Trophoblast cell (in vitro differentiated cells and primary cell): Measurements from ENCODE around the gene TMEM174.

Experiments
- DNase-seq, 2 donors: peaks; one replicate each; pipeline ENCODE4 v3.0.0-alpha.2; 2016
- H2AFZ ChIP-seq: 2 replicates; pipeline ENCODE4 v1.6.1; 2013; ENCODE audit warnings: low read length, moderate library complexity, mild to moderate bottlenecking; ENCODE audit not compliant: insufficient read depth, poor library complexity
- H2AK5ac ChIP-seq: 2 replicates; pipeline ENCODE4 v1.6.1; 2013; ENCODE audit warnings: mild to moderate bottlenecking, low read length
- H2BK120ac ChIP-seq: 2 replicates; pipeline ENCODE4 v1.6.1; 2013; ENCODE audit warnings: low read length, mild to moderate bottlenecking, moderate library complexity; ENCODE audit not compliant: insufficient read depth, poor library complexity
- H2BK12ac ChIP-seq: 2 replicates; pipeline ENCODE4 v1.6.1; 2013; ENCODE audit warnings: mild to moderate bottlenecking, low read length, moderate library complexity
- H2BK5ac ChIP-seq: 2 replicates; pipeline ENCODE4 v1.6.1; 2013; ENCODE audit warnings: low read length, low read depth, moderate library complexity, mild to moderate bottlenecking; ENCODE audit not compliant: poor library complexity
- H3K14ac ChIP-seq: 2 replicates; pipeline ENCODE4 v1.6.1; 2013; ENCODE audit warnings: mild to moderate bottlenecking, low read length
- H3K18ac ChIP-seq: 2 replicates; pipeline ENCODE4 v1.6.1; 2013; ENCODE audit warnings: mild to moderate bottlenecking, low read length
- H3K23ac ChIP-seq: 2 replicates; pipeline ENCODE4 v1.6.1; 2013; ENCODE audit warnings: low read length
- H3K27ac ChIP-seq: 2 replicates; pipeline ENCODE4 v1.5.1; 2013; ENCODE audit warnings: low read depth, mild to moderate bottlenecking, inconsistent platforms, low read length, moderate library complexity
- H3K27me3 ChIP-seq: 2 replicates; pipeline ENCODE4 v1.6.1; 2013; ENCODE audit warnings: inconsistent platforms, mild to moderate bottlenecking, low read length, moderate library complexity; ENCODE audit not compliant: insufficient read depth
- H3K36me3 ChIP-seq, 2 experiments: 1 replicate in 1 of 2; 2 replicates in 1 of 2; pipeline ENCODE4 v1.6.1; 2013; ENCODE audit warnings: low read length in 2 of 2, mild to moderate bottlenecking in 2 of 2, moderate library complexity in 1 of 2; ENCODE audit not compliant: insufficient read depth in 2 of 2, control insufficient read depth in 1 of 2
- H3K4ac ChIP-seq: 2 replicates; pipeline ENCODE4 v1.6.1; 2013; ENCODE audit warnings: low read depth, mild to moderate bottlenecking, low read length, moderate library complexity
- H3K4me1 ChIP-seq, 2 experiments: 1 replicate in 1 of 2; 2 replicates in 1 of 2; pipeline ENCODE4 v1.6.1; 2013; ENCODE audit warnings: low read length in 2 of 2, mild to moderate bottlenecking in 2 of 2, moderate library complexity in 1 of 2; ENCODE audit not compliant: insufficient read depth in 2 of 2, control insufficient read depth in 1 of 2
- H3K4me2 ChIP-seq: 2 replicates; pipeline ENCODE4 v1.6.1; 2013; ENCODE audit warnings: inconsistent platforms, mild to moderate bottlenecking, low read length, moderate library complexity
- H3K4me3 ChIP-seq: 2 replicates; pipeline ENCODE4 v1.5.1; 2013; ENCODE audit warnings: mild to moderate bottlenecking, low read depth, low read length, inconsistent platforms
- H3K79me1 ChIP-seq: one replicate; pipeline ENCODE4 v1.6.1; 2013; ENCODE audit warnings: low read length
- H3K79me2 ChIP-seq: 2 replicates; pipeline ENCODE4 v1.6.1; 2013; ENCODE audit warnings: low read length, mild to moderate bottlenecking; ENCODE audit not compliant: control insufficient read depth, insufficient read depth, poor library complexity
- H3K9ac ChIP-seq: 2 replicates; pipeline ENCODE4 v1.6.1; 2013; ENCODE audit warnings: mild to moderate bottlenecking, low read length
- H3K9me3 ChIP-seq: 2 replicates; pipeline ENCODE4 v1.6.1; 2013; ENCODE audit warnings: low read depth, mild to moderate bottlenecking, control low read depth, inconsistent platforms, low read length; ENCODE audit not compliant: insufficient read depth
- H4K12ac ChIP-seq: 2 replicates; pipeline ENCODE4 v1.6.1; 2013; ENCODE audit warnings: low read depth, mild to moderate bottlenecking, low read length, moderate library complexity
- H4K8ac ChIP-seq: 2 replicates; pipeline ENCODE4 v1.6.1; 2013; ENCODE audit warnings: low read depth, mild to moderate bottlenecking, low read length, moderate library complexity
- H4K91ac ChIP-seq: one replicate; pipeline ENCODE4 v1.6.1; 2013; ENCODE audit warnings: low read depth, mild to moderate bottlenecking, low read length, moderate library complexity
- WGBS: extraction: QIAGEN DNeasy Blood & Tissue Kit; methylation state at CpG from one replicate; pipeline ENCODE4 v1.1.7; 2013; ENCODE audit warnings: missing lambda C conversion rate; ENCODE audit not compliant: insufficient read length, insufficient coverage; ENCODE audit errors: extremely low coverage; 5-methylcytosine and 5-hydroxymethylcytosine counted together

TMEM174 gene

GRCh38 chr5:73139485-73139884, 33.5 kb upstream of the TMEM174 start:
- H3K4me2 ChIP-seq = no peak overlapping the region
- no peak overlapping the region for H3K4me3 ChIP-seq
- no peak overlapping the region for H2AK5ac ChIP-seq
- H3K79me1 ChIP-seq = peaks cover 9% of the 10 kb centered on the region
- no peak overlapping the region for H4K8ac ChIP-seq
- WGBS = no CpG with 5 or more reads among the region's 3 CpGs
- no peaks in the 10 kb centered on the region for H3K9me3 ChIP-seq
- no peaks in the 10 kb centered on the region for H3K79me2 ChIP-seq
- H3K9ac ChIP-seq = no peak overlapping the region
- H3K27me3 ChIP-seq = no peaks in the 10 kb centered on the region
- no peak overlapping the region for H4K91ac ChIP-seq
- H2BK12ac ChIP-seq = no peak overlapping the region
- H2AFZ ChIP-seq = no peak overlapping the region
- DNase-seq = no peak
- no peak overlapping the region for H3K23ac ChIP-seq
- H3K36me3 ChIP-seq = no peaks in the 10 kb centered on the region
- no peak overlapping the region for H3K18ac ChIP-seq
- H3K4me1 ChIP-seq = peaks cover 16 to 24% of the 10 kb centered on the region in 2 experiments
- no peak overlapping the region for H2BK120ac ChIP-seq
- H3K27ac ChIP-seq = no peak overlapping the region
- no peak overlapping the region for H2BK5ac ChIP-seq
- H3K14ac ChIP-seq = no peak overlapping the region
- H3K4ac ChIP-seq = no peak overlapping the region
- H4K12ac ChIP-seq = no peak overlapping the region

DNA sequence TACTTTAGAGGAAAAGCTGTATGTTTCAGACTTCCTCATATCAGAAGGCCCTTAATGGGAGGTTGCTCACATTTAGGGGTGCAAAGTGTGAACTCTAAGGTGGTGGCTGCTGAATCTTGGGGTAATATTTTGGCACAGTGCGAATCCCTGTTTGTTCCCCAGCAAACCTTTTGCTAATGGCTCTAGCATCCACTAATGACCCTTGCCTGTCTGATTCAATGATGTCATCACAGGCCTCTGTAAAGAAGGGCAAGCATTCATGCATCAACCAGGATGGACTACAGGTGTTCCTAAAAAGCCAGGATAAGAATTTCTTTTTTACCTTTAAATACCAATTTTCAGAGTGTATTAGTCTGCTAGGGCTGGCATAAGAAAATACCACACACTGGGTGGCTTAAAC, 32.2 kb upstream of the TMEM174 start:
- no peak overlapping the region for H4K91ac ChIP-seq
- H3K79me1 ChIP-seq = peaks cover 4% of the 10 kb centered on the region
- H3K4me1 ChIP-seq = peaks cover 6 to 14% of the 10 kb centered on the region in 2 experiments
- WGBS = no CpG with 5 or more reads among the region's 1 CpG
- H3K4me3 ChIP-seq = no peak overlapping the region
- no peaks in the 10 kb centered on the region for H3K27me3 ChIP-seq
- no peak overlapping the region for H2BK120ac ChIP-seq
- H3K79me2 ChIP-seq = no peaks in the 10 kb centered on the region
- no peak overlapping the region for H3K18ac ChIP-seq
- no peak overlapping the region for H3K4me2 ChIP-seq
- no peak overlapping the region for H3K4ac ChIP-seq
- H3K14ac ChIP-seq = no peak overlapping the region
- H3K9me3 ChIP-seq = no peaks in the 10 kb centered on the region
- no peaks in the 10 kb centered on the region for H3K36me3 ChIP-seq
- no peak overlapping the region for H2AK5ac ChIP-seq
- H2AFZ ChIP-seq = no peak overlapping the region
- DNase-seq = no peak
- no peak overlapping the region for H2BK12ac ChIP-seq
- H2BK5ac ChIP-seq = no peak overlapping the region
- H4K8ac ChIP-seq = no peak overlapping the region
- H3K27ac ChIP-seq = no peak overlapping the region
- H3K9ac ChIP-seq = no peak overlapping the region
- H3K23ac ChIP-seq = no peak overlapping the region
- no peak overlapping the region for H4K12ac ChIP-seq

- Histone ChIP-seq H3K4me3 (no peak overlapping the region), H2AK5ac (no peak overlapping the region), H3K9ac (no peak overlapping the region), H3K36me3 (no peaks in the 10 kb centered on the region), H3K79me1 (no peaks in the 10 kb centered on the region), H2AFZ (no peak overlapping the region), H4K91ac (no peak overlapping the region), H3K18ac (no peak overlapping the region), H3K23ac (no peak overlapping the region), H4K8ac (no peak overlapping the region), H3K27me3 (no peaks in the 10 kb centered on the region), H3K14ac (no peak overlapping the region), H3K4ac (no peak overlapping the region), H3K79me2 (no peaks in the 10 kb centered on the region), H3K9me3 (no peaks in the 10 kb centered on the region), H2BK5ac (no peak overlapping the region), H3K27ac (no peak overlapping the region), H3K4me1 (peaks cover 0 to 3% of the 10 kb centered on the region in 2 experiments), H3K4me2 (no peak overlapping the region), H2BK120ac (no peak overlapping the region), H4K12ac (no peak overlapping the region), H2BK12ac (no peak overlapping the region)
- no peak for DNase-seq
- WGBS = no CpG with 5 or more reads among the region's 8 CpGs
These were observed 31.0 kb upstream of the TMEM174 start for GRCh38 chr5:73142035-73142434.

DNA sequence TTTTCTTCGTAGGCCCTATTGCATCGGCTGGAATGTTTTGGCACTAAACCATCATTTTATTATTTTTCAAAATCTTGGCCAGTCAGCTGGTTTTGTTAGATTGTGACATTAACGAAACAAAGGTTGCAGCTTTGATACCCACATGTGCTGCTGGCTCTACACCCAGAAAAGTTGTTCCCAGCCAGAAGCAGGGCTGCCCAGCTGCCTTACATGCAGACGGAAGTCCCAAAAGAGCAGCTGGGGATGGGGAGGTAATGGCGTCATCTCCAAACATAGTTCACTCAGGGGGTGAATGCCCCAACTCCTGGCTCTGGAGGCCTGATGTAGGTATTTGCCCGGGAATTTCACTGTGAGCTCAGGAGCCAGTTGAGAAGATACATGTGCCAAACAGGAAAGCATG, 29.3 kb upstream of the TMEM174 start:
- H3K4ac ChIP-seq = no peak overlapping the region
- no peaks in the 10 kb centered on the region for H3K27me3 ChIP-seq
- WGBS = no CpG with 5 or more reads among the region's 6 CpGs
- DNase-seq = no peak
- no peak overlapping the region for H3K18ac ChIP-seq
- no peak overlapping the region for H4K91ac ChIP-seq
- no peak overlapping the region for H2BK12ac ChIP-seq
- H3K23ac ChIP-seq = no peak overlapping the region
- no peaks in the 10 kb centered on the region for H3K36me3 ChIP-seq
- no peaks in the 10 kb centered on the region for H3K79me2 ChIP-seq
- H2BK5ac ChIP-seq = no peak overlapping the region
- H4K8ac ChIP-seq = no peak overlapping the region
- H4K12ac ChIP-seq = no peak overlapping the region
- no peak overlapping the region for H3K4me3 ChIP-seq
- no peaks in the 10 kb centered on the region for H3K4me1 ChIP-seq
- H2BK120ac ChIP-seq = no peak overlapping the region
- no peak overlapping the region for H3K27ac ChIP-seq
- H3K14ac ChIP-seq = no peak overlapping the region
- H2AK5ac ChIP-seq = no peak overlapping the region
- no peak overlapping the region for H3K4me2 ChIP-seq
- H3K79me1 ChIP-seq = no peaks in the 10 kb centered on the region
- no peak overlapping the region for H3K9ac ChIP-seq
- no peaks in the 10 kb centered on the region for H3K9me3 ChIP-seq
- H2AFZ ChIP-seq = no peak overlapping the region
